ENCODE measurements around the gene DDRGK1.
"Not testable (repeated sequence)": the region's sequence is repeated elsewhere in the genome, so short reads cannot be mapped to it uniquely, and the experiment has no call there.

DNA sequence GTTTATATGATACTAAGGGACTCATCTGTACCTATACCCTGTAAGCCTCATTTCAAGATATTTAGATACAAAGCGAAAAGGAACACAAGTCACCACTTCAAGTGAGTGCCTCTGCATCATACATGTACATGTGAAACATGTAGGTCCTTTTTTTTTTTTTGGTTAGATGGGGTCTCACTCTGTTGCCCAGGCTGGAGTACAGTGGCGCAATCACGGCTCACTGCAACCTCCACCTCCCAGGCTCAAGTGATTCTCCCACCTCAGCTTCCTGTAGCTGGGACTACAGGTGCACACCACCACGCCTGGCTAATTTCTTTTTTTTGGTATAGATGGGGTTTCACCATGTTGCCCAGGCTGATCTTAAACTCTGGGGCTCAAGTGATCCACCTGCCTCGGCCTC lies 22.1 kb downstream of the DDRGK1 start:
- TF ChIP-seq, protein P1, sequence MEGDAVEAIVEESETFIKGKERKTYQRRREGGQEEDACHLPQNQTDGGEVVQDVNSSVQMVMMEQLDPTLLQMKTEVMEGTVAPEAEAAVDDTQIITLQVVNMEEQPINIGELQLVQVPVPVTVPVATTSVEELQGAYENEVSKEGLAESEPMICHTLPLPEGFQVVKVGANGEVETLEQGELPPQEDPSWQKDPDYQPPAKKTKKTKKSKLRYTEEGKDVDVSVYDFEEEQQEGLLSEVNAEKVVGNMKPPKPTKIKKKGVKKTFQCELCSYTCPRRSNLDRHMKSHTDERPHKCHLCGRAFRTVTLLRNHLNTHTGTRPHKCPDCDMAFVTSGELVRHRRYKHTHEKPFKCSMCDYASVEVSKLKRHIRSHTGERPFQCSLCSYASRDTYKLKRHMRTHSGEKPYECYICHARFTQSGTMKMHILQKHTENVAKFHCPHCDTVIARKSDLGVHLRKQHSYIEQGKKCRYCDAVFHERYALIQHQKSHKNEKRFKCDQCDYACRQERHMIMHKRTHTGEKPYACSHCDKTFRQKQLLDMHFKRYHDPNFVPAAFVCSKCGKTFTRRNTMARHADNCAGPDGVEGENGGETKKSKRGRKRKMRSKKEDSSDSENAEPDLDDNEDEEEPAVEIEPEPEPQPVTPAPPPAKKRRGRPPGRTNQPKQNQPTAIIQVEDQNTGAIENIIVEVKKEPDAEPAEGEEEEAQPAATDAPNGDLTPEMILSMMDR (conservative IDR thresholded peaks at IDR 0.05; ENCODE audit: low read length): not testable (repeated sequence)
- TF ChIP-seq EZH2phosphoT487 (IDR thresholded peaks at IDR 0.05; ENCODE audit: borderline replicate concordance): not testable (repeated sequence)

Data from Loucy (cell line).